Activated naive CD4-positive, alpha-beta T cell treated with anti-CD3 and anti-CD28 coated beads, Interleukin-2, amount 50 U/mL, for 24 hours (primary cell): Measurements from ENCODE around the gene TRNT1.
A peak's percentile ranks its signal among the peaks of the same experiment; 100 is the strongest.

Experiments used
- H3K27ac Mint-ChIP-seq: one replicate; pipeline ENCODE4 v1.8.0; 2021; ENCODE audit warnings: mild to moderate bottlenecking, mixed read lengths
- H3K27me3 Mint-ChIP-seq: one replicate; pipeline ENCODE4 v1.8.0; 2021; ENCODE audit warnings: mixed read lengths
- H3K36me3 Mint-ChIP-seq: one replicate; pipeline ENCODE4 v1.8.0; 2021; ENCODE audit warnings: mixed read lengths
- H3K4me1 Mint-ChIP-seq: one replicate; pipeline ENCODE4 v1.8.0; 2021; ENCODE audit warnings: mixed read lengths
- H3K4me3 Mint-ChIP-seq: one replicate; pipeline ENCODE4 v1.8.0; 2021; ENCODE audit warnings: mild to moderate bottlenecking, mixed read lengths
- H3K9me3 Mint-ChIP-seq: one replicate; pipeline ENCODE4 v1.8.0; 2021; ENCODE audit warnings: mixed read lengths

The TRNT1 gene

GRCh38 chr3:3105815-3106214, 20.9 kb upstream of the TRNT1 start:
- Mint-ChIP-seq H3K4me3 (no peak overlapping the region), H3K9me3 (no peaks in the 10 kb centered on the region), H3K36me3 (no peaks in the 10 kb centered on the region), H3K4me1 (no peaks in the 10 kb centered on the region), H3K27me3 (peaks cover 5% of the 10 kb centered on the region), H3K27ac (no peak overlapping the region)

GRCh38 chr3:3107181-3107580, 19.6 kb upstream of the TRNT1 start:
- no peaks in the 10 kb centered on the region for H3K4me1 Mint-ChIP-seq

DNA sequence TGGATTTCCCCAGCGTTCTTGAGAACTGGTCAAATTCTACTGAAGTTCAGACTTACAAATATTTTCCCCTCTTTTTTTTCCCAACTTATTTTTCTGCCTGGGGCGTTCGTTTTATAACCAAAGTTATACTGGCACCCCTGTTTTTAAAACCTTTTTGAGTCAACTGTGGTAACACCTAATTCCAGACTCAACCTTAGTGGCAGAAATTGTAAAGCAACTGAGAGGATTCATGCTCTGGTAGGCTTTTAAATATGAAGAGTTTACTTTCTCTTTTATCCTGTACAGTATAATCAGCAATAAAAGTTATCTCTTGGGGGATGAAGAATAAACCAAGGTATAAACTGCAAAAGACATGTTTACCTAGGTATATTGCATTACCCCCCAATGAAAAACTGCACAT, 18.9 kb upstream of the TRNT1 start:
- Mint-ChIP-seq H3K27ac (no peak overlapping the region), H3K27me3 (peaks cover 5% of the 10 kb centered on the region), H3K9me3 (no peaks in the 10 kb centered on the region), H3K36me3 (no peaks in the 10 kb centered on the region), H3K4me3 (no peak overlapping the region), H3K4me1 (no peaks in the 10 kb centered on the region)

More at GRCh38 chr3:3107181-3107580, 19.6 kb upstream of the TRNT1 start:
- H3K4me3 Mint-ChIP-seq: no peak overlapping the region
- no peaks in the 10 kb centered on the region for H3K36me3 Mint-ChIP-seq
- no peak overlapping the region for H3K27ac Mint-ChIP-seq
- peaks cover 5% of the 10 kb centered on the region for H3K27me3 Mint-ChIP-seq
- H3K9me3 Mint-ChIP-seq: no peaks in the 10 kb centered on the region

GRCh38 chr3:3109407-3110298, 17.1 kb upstream of the TRNT1 start:
- no peaks in the 10 kb centered on the region for H3K36me3 Mint-ChIP-seq
- no peaks in the 10 kb centered on the region for H3K9me3 Mint-ChIP-seq
- H3K4me1 Mint-ChIP-seq: no peaks in the 10 kb centered on the region
- no peak overlapping the region for H3K4me3 Mint-ChIP-seq
- no peak overlapping the region for H3K27ac Mint-ChIP-seq
- H3K27me3 Mint-ChIP-seq: peaks cover 5% of the 10 kb centered on the region

DNA sequence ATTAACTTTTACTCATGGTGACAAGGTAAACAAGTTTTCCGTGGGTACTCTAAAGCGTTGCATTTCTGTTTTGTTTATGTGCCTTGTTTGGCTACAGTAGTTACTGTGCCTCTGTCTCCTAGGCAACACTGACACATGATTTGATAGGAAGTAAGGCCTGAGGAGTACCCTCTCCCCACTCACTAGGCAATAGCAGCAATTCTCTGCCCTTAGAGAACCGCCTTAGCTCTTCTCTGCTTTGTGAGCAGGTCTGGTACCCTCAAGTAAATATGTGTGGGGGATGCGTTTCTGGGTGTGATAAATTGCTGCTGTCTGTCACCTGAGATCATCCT, 16.5 kb upstream of the TRNT1 start, which contains the start of gene IL5RA:
Gene IL5RA (minus strand): TSS at position 76 of the 332 bp plus-strand sequence. CDS start 5,390 bp downstream, outside the sequence.
- no peaks in the 10 kb centered on the region for H3K36me3 Mint-ChIP-seq
- H3K4me1 Mint-ChIP-seq: no peaks in the 10 kb centered on the region
- H3K9me3 Mint-ChIP-seq: no peaks in the 10 kb centered on the region
- H3K27ac Mint-ChIP-seq: no peak within 1 kb of the TSS
- no peak within 1 kb of the TSS for H3K4me3 Mint-ChIP-seq
- H3K27me3 Mint-ChIP-seq: peaks cover 4% of the 10 kb centered on the region

GRCh38 chr3:3110749-3111361, 15.9 kb upstream of the TRNT1 start:
- Mint-ChIP-seq H3K36me3 (no peaks in the 10 kb centered on the region), H3K9me3 (no peaks in the 10 kb centered on the region)

GRCh38 chr3:3113042-3113709, 13.6 kb upstream of the TRNT1 start:
- no peaks in the 10 kb centered on the region for H3K9me3 Mint-ChIP-seq
- no peaks in the 10 kb centered on the region for H3K4me1 Mint-ChIP-seq
- no peaks in the 10 kb centered on the region for H3K27me3 Mint-ChIP-seq
- no peaks in the 10 kb centered on the region for H3K36me3 Mint-ChIP-seq
- H3K4me3 Mint-ChIP-seq: no peak overlapping the region
- H3K27ac Mint-ChIP-seq: no peak overlapping the region

More at GRCh38 chr3:3110749-3111361, 15.9 kb upstream of the TRNT1 start:
- Mint-ChIP-seq H3K27me3 (peaks cover under 1% of the 10 kb centered on the region), H3K27ac (no peak overlapping the region), H3K4me3 (no peak overlapping the region), H3K4me1 (no peaks in the 10 kb centered on the region)

DNA sequence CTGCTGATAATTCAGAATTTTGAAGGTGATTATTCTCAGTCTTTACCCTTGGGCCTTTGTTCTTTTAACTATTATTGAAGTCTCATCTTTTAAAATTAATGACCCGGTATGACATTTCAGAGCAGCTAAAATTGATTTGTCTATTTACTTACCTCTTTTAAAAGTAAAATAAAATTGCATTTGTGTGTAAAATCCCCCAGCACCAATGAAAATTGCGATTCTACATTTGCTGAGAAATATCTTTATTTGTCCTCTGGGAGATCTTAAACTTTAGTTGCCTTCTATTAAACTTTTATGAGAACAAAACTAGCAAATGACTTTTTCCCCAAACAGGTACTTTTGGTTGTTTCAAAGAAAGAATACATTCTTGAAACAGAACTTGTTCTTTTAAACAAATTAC, 9.1 kb upstream of the TRNT1 start:
- no peaks in the 10 kb centered on the region for H3K4me1 Mint-ChIP-seq
- H3K36me3 Mint-ChIP-seq: no peaks in the 10 kb centered on the region
- H3K27me3 Mint-ChIP-seq: no peaks in the 10 kb centered on the region
- no peak overlapping the region for H3K27ac Mint-ChIP-seq
- no peak overlapping the region for H3K4me3 Mint-ChIP-seq
- no peaks in the 10 kb centered on the region for H3K9me3 Mint-ChIP-seq

DNA sequence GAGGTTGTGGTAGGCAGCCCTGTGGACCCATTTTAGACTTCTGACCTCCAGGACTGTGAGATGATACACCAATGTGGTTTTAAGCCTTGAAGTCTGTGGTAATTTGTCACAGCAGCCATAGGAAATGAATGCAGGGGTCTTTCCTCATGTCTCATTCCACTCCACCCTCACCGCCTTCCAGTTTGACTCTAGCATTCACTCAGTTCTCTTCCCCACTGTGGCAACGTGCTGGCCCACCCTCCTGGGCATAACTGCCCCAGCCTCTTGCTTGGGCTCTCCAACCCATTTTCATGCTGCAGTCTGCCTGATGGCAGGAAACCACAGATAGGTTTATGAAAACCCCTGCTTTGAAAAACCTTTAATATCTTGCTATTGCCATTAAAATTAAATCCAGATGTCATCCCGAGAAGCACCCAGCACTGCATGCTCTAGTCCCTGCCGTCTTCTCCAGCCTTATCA, 7.3 kb upstream of the TRNT1 start:
- Mint-ChIP-seq H3K9me3 (no peaks in the 10 kb centered on the region), H3K4me1 (no peaks in the 10 kb centered on the region), H3K27me3 (no peaks in the 10 kb centered on the region), H3K36me3 (no peaks in the 10 kb centered on the region), H3K4me3 (no peak overlapping the region), H3K27ac (peak overlapping the region; percentile 68)

GRCh38 chr3:3125977-3126376, 763 bp upstream of the TRNT1 start:
- Mint-ChIP-seq H3K36me3 (peaks cover 9% of the 10 kb centered on the region), H3K27me3 (no peaks in the 10 kb centered on the region), H3K9me3 (no peaks in the 10 kb centered on the region), H3K4me1 (peaks cover 39% of the 10 kb centered on the region), H3K4me3 (peak overlapping the region; percentile 99), H3K27ac (peak overlapping the region; percentile 99)

GRCh38 chr3:3127432-3128010, 781 bp downstream of the TRNT1 start:
- no peaks in the 10 kb centered on the region for H3K9me3 Mint-ChIP-seq
- peak overlapping the region; percentile 99 for H3K27ac Mint-ChIP-seq
- H3K27me3 Mint-ChIP-seq: no peaks in the 10 kb centered on the region
- peak overlapping the region; percentile 99 for H3K4me3 Mint-ChIP-seq
- peaks cover 9% of the 10 kb centered on the region for H3K36me3 Mint-ChIP-seq
- H3K4me1 Mint-ChIP-seq: peaks cover 39% of the 10 kb centered on the region

GRCh38 chr3:3129579-3129978, 2.8 kb downstream of the TRNT1 start:
- no peaks in the 10 kb centered on the region for H3K9me3 Mint-ChIP-seq
- peaks cover 60% of the 10 kb centered on the region for H3K4me1 Mint-ChIP-seq
- no peaks in the 10 kb centered on the region for H3K27me3 Mint-ChIP-seq
- peak overlapping the region; percentile 35 for H3K27ac Mint-ChIP-seq
- H3K36me3 Mint-ChIP-seq: peaks cover 11% of the 10 kb centered on the region
- peak overlapping the region; percentile 99 for H3K4me3 Mint-ChIP-seq

DNA sequence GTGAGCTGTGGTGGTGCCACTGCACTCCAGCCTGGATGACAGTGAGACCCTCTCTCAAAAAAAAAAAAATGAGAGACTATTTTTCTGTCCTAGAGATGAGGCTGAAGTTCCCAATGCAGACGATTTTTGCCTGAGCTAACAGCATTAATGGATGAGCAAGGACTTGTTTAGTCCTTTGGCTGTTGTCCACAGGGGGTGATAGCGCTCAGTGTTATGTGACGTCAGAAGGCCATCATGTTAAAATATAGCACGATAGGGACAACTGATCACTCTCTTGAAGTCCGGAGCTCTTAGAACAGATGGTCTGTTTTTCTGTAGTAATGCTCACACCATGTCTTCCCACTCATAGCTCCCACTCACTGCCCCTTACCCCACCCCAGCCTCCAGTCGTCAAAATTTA, 6.8 kb downstream of the TRNT1 start:
- H3K27me3 Mint-ChIP-seq: no peaks in the 10 kb centered on the region
- H3K27ac Mint-ChIP-seq: peak overlapping the region; percentile 51
- no peaks in the 10 kb centered on the region for H3K9me3 Mint-ChIP-seq
- peaks cover 18% of the 10 kb centered on the region for H3K36me3 Mint-ChIP-seq
- H3K4me1 Mint-ChIP-seq: peaks cover 76% of the 10 kb centered on the region
- H3K4me3 Mint-ChIP-seq: no peak overlapping the region

GRCh38 chr3:3134750-3135448, 8.2 kb downstream of the TRNT1 start:
- peak overlapping the region; percentile 73 for H3K27ac Mint-ChIP-seq
- peak overlapping the region; percentile 38 for H3K4me3 Mint-ChIP-seq
- H3K4me1 Mint-ChIP-seq: peaks cover 71% of the 10 kb centered on the region
- peaks cover 18% of the 10 kb centered on the region for H3K36me3 Mint-ChIP-seq
- no peaks in the 10 kb centered on the region for H3K27me3 Mint-ChIP-seq
- no peaks in the 10 kb centered on the region for H3K9me3 Mint-ChIP-seq

GRCh38 chr3:3137526-3137925, 10.8 kb downstream of the TRNT1 start:
- H3K4me3 Mint-ChIP-seq: no peak overlapping the region
- H3K9me3 Mint-ChIP-seq: no peaks in the 10 kb centered on the region
- H3K27me3 Mint-ChIP-seq: no peaks in the 10 kb centered on the region
- H3K27ac Mint-ChIP-seq: no peak overlapping the region
- peaks cover 73% of the 10 kb centered on the region for H3K4me1 Mint-ChIP-seq
- peaks cover 23% of the 10 kb centered on the region for H3K36me3 Mint-ChIP-seq
